ENCODE data around the gene ZNF317.

The ZNF317 gene
- 88.1 to 196 (median 99.2) reads per million in 9 experiments for total RNA-seq

DNA sequence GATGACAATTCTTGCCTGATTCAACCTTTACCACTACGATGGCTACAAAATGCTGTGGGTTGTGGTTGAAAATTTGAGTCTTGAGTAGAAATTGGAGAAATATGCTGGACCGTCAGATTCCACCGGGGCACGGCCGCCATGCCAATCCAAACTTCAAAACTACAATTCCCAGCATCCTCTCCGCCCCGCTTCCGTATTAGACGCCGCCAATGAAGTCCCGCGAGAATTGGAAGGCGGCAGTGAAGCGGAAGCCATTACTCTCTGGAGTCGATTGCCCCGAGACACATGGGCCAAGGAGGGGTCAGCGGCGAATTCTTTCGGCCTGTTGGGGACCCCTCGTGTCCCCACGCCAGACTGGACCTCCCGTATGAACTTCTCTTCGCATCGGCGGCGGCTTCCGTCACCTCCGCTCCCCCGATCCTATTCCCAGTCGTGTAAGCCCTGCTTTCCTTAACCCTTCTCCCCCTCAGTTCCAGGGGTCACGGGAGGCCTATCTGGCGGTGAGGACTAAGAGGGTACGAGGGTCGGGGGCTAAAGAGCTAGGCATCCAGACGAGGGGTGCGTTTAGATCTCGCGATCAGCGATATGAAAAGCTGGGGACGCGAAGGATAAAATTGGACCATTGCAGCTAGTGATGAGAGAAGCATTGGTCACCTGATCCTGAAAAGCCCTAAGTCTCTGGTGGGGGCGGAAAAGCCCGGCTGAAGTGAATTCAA is at the start of gene ZNF317:
ZNF317 (plus strand) TSS at position 239 of the 716 bp plus-strand sequence. CDS start 15,620 bp downstream, outside the sequence.
- H3K9me3 Mint-ChIP-seq = no peaks in the 10 kb centered on the region
- ATAC-seq (replicated peaks) (peak; percentile 92), DNase-seq (peak; percentile 87 to 91 (median 90))
- H3K27ac Mint-ChIP-seq = peak within 1 kb of the TSS; percentile 99
- H3K4me1 Mint-ChIP-seq (ENCODE audit: low read depth in 2 of 2) = peaks cover 33 to 51% of the 10 kb centered on the region in 2 donors
- H3K36me3 Mint-ChIP-seq (ENCODE audit: insufficient read depth) = peaks cover 26% of the 10 kb centered on the region
- no peaks in the 10 kb centered on the region for H3K27me3 Mint-ChIP-seq
- peak within 1 kb of the TSS; percentile 98 to 100 for H3K4me3 Mint-ChIP-seq

GRCh38 chr19:9107375-9107774 is 32.8 kb upstream of the ZNF317 start, which contains the start of gene OR7G2:
Gene OR7G2 (minus strand): TSS chr19:9107475. CDS start chr19:9103243, 4,232 bp downstream.
- Mint-ChIP-seq H3K27ac (no peak within 1 kb of the TSS), H3K36me3 (ENCODE audit: insufficient read depth) (no peaks in the 10 kb centered on the region), H3K27me3 (peaks cover 22 to 49% of the 10 kb centered on the region in 2 donors), H3K9me3 (no peaks in the 10 kb centered on the region), H3K4me1 (ENCODE audit: low read depth in 2 of 2) (no peaks in the 10 kb centered on the region), H3K4me3 (no peak within 1 kb of the TSS)
- DNase-seq = no peak
- no peak for ATAC-seq (replicated peaks)

DNA sequence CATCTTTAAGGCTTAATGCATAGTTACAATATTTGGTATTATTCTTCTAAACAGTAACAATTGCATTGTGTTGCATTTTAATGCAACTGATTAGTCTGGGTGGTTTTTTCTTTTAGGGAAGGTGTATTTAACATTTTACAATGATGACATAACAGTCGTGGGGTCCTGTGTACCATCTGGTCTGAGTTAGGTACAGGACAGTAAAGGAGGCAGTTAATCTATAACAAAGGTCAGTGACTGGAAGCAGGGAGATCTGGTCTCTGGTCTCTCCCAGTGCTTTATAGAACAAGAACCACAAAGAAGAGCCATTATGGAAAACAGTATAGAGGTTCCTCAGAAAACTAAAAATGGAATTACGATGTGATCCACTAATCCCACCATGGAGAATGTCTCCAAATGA is 30.2 kb upstream of the ZNF317 start:
- Mint-ChIP-seq H3K27ac (no peak overlapping the region), H3K9me3 (no peaks in the 10 kb centered on the region), H3K36me3 (ENCODE audit: insufficient read depth) (no peaks in the 10 kb centered on the region), H3K4me3 (no peak overlapping the region), H3K4me1 (ENCODE audit: low read depth in 2 of 2) (no peaks in the 10 kb centered on the region), H3K27me3 (peaks cover 19 to 49% of the 10 kb centered on the region in 2 donors)
- no peak for ATAC-seq (replicated peaks)
- DNase-seq = no peak

- H3K4me3 Mint-ChIP-seq = no peak within 1 kb of the TSS
- H3K36me3 Mint-ChIP-seq (ENCODE audit: insufficient read depth) = no peaks in the 10 kb centered on the region
- ATAC-seq (replicated peaks) = no peak
- no peak for DNase-seq
- peaks cover 16 to 39% of the 10 kb centered on the region in 2 donors for H3K27me3 Mint-ChIP-seq
- no peaks in the 10 kb centered on the region for H3K9me3 Mint-ChIP-seq
- H3K27ac Mint-ChIP-seq = no peak within 1 kb of the TSS
- no peaks in the 10 kb centered on the region for H3K4me1 Mint-ChIP-seq (ENCODE audit: low read depth in 2 of 2)
Measured at GRCh38 chr19:9115307-9115813, 24.8 kb upstream of the ZNF317 start, which contains the start of gene OR7G1. Gene OR7G1 (minus strand): TSS chr19:9115763. CDS start chr19:9115763, 0 bp downstream.

- H3K4me3 Mint-ChIP-seq = no peak overlapping the region
Measured at GRCh38 chr19:9116547-9116946, 23.6 kb upstream of the ZNF317 start.

GRCh38 chr19:9126900-9127405 is 13.2 kb upstream of the ZNF317 start, which contains the start of gene OR7G3:
Gene OR7G3 (minus strand): TSS chr19:9126950. CDS start chr19:9126950, 0 bp downstream.
- no peaks in the 10 kb centered on the region for H3K9me3 Mint-ChIP-seq
- peaks cover 25 to 42% of the 10 kb centered on the region in 2 donors for H3K27me3 Mint-ChIP-seq
- H3K4me1 Mint-ChIP-seq (ENCODE audit: low read depth in 2 of 2) = peaks cover 2 to 4% of the 10 kb centered on the region in 2 donors
- no peak within 1 kb of the TSS for H3K4me3 Mint-ChIP-seq
- H3K36me3 Mint-ChIP-seq (ENCODE audit: insufficient read depth) = peaks cover 6% of the 10 kb centered on the region
- ATAC-seq (replicated peaks) (no peak), DNase-seq (no peak)
- no peak within 1 kb of the TSS for H3K27ac Mint-ChIP-seq

More at GRCh38 chr19:9116547-9116946, 23.6 kb upstream of the ZNF317 start:
- Mint-ChIP-seq H3K4me1 (ENCODE audit: low read depth in 2 of 2) (no peaks in the 10 kb centered on the region), H3K9me3 (no peaks in the 10 kb centered on the region), H3K27me3 (peaks cover 24 to 45% of the 10 kb centered on the region in 2 donors), H3K27ac (no peak overlapping the region), H3K36me3 (ENCODE audit: insufficient read depth) (no peaks in the 10 kb centered on the region)
- DNase-seq (no peak), ATAC-seq (replicated peaks) (no peak)

DNA sequence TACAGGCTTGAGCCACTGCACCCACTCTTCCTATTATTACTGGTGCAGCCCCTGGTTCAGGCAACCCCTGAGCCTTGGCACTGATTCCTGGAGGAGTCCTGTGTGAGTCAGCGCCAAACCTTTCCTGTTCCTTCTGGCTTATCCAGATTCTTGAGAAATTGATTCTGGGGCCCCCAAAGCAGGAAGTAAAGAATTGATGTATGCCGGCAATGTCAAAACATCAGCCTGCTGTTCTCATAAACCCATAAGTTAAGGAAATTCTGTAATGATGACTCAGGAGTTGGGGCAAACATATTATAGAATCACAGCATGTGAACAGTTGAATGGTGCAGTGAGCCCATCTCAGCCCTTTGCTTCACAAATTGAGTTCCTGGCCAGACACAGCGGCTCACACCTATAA is 12.0 kb upstream of the ZNF317 start:
- H3K27me3 Mint-ChIP-seq = peaks cover 25 to 32% of the 10 kb centered on the region in 2 donors
- no peak overlapping the region for H3K27ac Mint-ChIP-seq
- DNase-seq (no peak), ATAC-seq (replicated peaks) (no peak)
- H3K4me3 Mint-ChIP-seq = no peak overlapping the region
- H3K36me3 Mint-ChIP-seq (ENCODE audit: insufficient read depth) = peaks cover 6% of the 10 kb centered on the region
- no peaks in the 10 kb centered on the region for H3K9me3 Mint-ChIP-seq
- peaks cover 2 to 4% of the 10 kb centered on the region in 2 donors for H3K4me1 Mint-ChIP-seq (ENCODE audit: low read depth in 2 of 2)

- Mint-ChIP-seq H3K27ac (no peak overlapping the region), H3K4me3 (no peak overlapping the region), H3K36me3 (ENCODE audit: insufficient read depth) (peaks cover 6% of the 10 kb centered on the region), H3K9me3 (no peaks in the 10 kb centered on the region), H3K4me1 (ENCODE audit: low read depth in 2 of 2) (peaks cover 2 to 4% of the 10 kb centered on the region in 2 donors), H3K27me3 (peaks cover 22% of the 10 kb centered on the region in 2 donors)
- no peak for ATAC-seq (replicated peaks)
- no peak for DNase-seq
Measured at GRCh38 chr19:9130965-9131364, 9.2 kb upstream of the ZNF317 start.

DNA sequence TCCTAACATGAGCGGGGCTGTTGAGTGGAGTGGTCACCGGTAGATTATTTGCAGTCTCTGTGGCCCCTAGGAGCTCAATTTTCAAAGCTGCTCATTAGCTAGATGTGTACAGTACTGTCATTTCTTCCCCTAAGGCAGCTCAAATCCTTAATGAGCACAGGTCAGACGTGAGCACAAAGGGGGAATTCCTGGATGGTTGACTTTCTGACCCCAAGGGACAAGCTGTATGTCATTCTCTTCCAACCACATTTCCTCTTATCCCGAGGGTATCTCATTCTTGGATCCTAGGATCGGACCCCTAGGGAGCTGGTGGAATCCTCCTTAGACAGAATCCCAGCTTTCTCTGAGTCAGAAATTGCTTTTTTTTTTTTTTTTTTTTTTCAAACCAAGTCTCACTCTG is 7.8 kb upstream of the ZNF317 start:
- H3K9me3 Mint-ChIP-seq = no peaks in the 10 kb centered on the region
- peaks cover 7% of the 10 kb centered on the region in 2 donors for H3K27me3 Mint-ChIP-seq
- H3K27ac Mint-ChIP-seq = no peak overlapping the region
- ATAC-seq (replicated peaks) (no peak), DNase-seq (no peak)
- H3K4me1 Mint-ChIP-seq (ENCODE audit: low read depth in 2 of 2) = peaks cover 4 to 8% of the 10 kb centered on the region in 2 donors
- H3K4me3 Mint-ChIP-seq = no peak overlapping the region
- H3K36me3 Mint-ChIP-seq (ENCODE audit: insufficient read depth) = peaks cover 4% of the 10 kb centered on the region

- peak; percentile 7 for ATAC-seq (replicated peaks)
- Mint-ChIP-seq H3K4me1 (ENCODE audit: low read depth in 2 of 2) (peaks cover 31 to 49% of the 10 kb centered on the region in 2 donors), H3K9me3 (no peaks in the 10 kb centered on the region), H3K4me3 (peak overlapping the region; percentile 98 to 100), H3K36me3 (ENCODE audit: insufficient read depth) (peaks cover 26% of the 10 kb centered on the region), H3K27ac (peak overlapping the region; percentile 99), H3K27me3 (no peaks in the 10 kb centered on the region)
- no peak for DNase-seq
Measured at GRCh38 chr19:9139609-9140158, 513 bp upstream of the ZNF317 start.

GRCh38 chr19:9144920-9145319 is 4.7 kb downstream of the ZNF317 start:
- H3K4me3 Mint-ChIP-seq = no peak overlapping the region
- no peak for ATAC-seq (replicated peaks)
- peaks cover 48 to 75% of the 10 kb centered on the region in 2 donors for H3K4me1 Mint-ChIP-seq (ENCODE audit: low read depth in 2 of 2)
- DNase-seq = no peak
- no peak overlapping the region for H3K27ac Mint-ChIP-seq
- H3K9me3 Mint-ChIP-seq = no peaks in the 10 kb centered on the region
- peaks cover 36% of the 10 kb centered on the region for H3K36me3 Mint-ChIP-seq (ENCODE audit: insufficient read depth)
- no peaks in the 10 kb centered on the region for H3K27me3 Mint-ChIP-seq

- no peak overlapping the region for H3K4me3 Mint-ChIP-seq
- ATAC-seq (replicated peaks) (no peak), DNase-seq (no peak)
- H3K4me1 Mint-ChIP-seq (ENCODE audit: low read depth in 2 of 2) = peaks cover 47 to 76% of the 10 kb centered on the region in 2 donors
- H3K27ac Mint-ChIP-seq = peak overlapping the region in 1 of 2 donors; percentile 49
- no peaks in the 10 kb centered on the region for H3K9me3 Mint-ChIP-seq
- peaks cover 25% of the 10 kb centered on the region for H3K36me3 Mint-ChIP-seq (ENCODE audit: insufficient read depth)
- no peaks in the 10 kb centered on the region for H3K27me3 Mint-ChIP-seq
Measured at GRCh38 chr19:9146882-9147281, 6.7 kb downstream of the ZNF317 start.

DNA sequence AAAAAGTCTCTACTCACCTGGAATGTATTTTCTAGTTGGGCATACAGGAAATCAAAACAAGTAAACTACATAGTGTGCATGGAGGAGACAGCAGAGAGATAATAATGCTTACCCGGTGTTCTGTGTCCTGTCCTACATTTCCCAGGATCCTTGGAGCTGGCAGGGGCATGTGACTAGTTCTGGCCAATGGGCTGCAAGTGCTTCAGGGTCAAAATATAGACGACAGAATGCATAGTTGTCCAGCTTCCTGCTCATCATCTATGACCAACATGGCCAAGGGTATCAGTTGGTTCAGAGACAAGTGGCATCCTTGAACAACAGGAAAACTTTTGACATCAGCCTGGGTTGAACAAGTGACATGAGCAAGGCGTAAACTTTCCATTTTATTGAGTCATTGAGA is 8.5 kb downstream of the ZNF317 start:
- DNase-seq = no peak
- Mint-ChIP-seq H3K4me3 (peak overlapping the region in 1 of 2 donors; percentile 22), H3K27me3 (no peaks in the 10 kb centered on the region), H3K36me3 (ENCODE audit: insufficient read depth) (peaks cover 25% of the 10 kb centered on the region), H3K4me1 (ENCODE audit: low read depth in 2 of 2) (peaks cover 50 to 78% of the 10 kb centered on the region in 2 donors), H3K27ac (peak overlapping the region; percentile 65 to 91), H3K9me3 (no peaks in the 10 kb centered on the region)
- no peak for ATAC-seq (replicated peaks)
